GM12865 (cell line): ENCODE measurements around the gene ARFGAP1.

Experiments used
- DNase-seq: peaks from one replicate; pipeline ENCODE4 v3.0.0; 2010; ENCODE audit warnings: low read depth
- H3K4me3 ChIP-seq: 2 replicates; pipeline ENCODE4 v1.5.1; 2011; ENCODE audit warnings: mild to moderate bottlenecking, low read depth, low read length, control low read depth
- TF ChIP-seq, protein P1 (sequence below): IDR thresholded peaks from 2 replicates; pipeline ENCODE4 v1.5.1; 2011; ENCODE audit warnings: low read length, control low read depth, low read depth, inconsistent platforms; ENCODE audit not compliant: insufficient read depth; ENCODE audit errors: missing control alignments

ARFGAP1 gene

DNA sequence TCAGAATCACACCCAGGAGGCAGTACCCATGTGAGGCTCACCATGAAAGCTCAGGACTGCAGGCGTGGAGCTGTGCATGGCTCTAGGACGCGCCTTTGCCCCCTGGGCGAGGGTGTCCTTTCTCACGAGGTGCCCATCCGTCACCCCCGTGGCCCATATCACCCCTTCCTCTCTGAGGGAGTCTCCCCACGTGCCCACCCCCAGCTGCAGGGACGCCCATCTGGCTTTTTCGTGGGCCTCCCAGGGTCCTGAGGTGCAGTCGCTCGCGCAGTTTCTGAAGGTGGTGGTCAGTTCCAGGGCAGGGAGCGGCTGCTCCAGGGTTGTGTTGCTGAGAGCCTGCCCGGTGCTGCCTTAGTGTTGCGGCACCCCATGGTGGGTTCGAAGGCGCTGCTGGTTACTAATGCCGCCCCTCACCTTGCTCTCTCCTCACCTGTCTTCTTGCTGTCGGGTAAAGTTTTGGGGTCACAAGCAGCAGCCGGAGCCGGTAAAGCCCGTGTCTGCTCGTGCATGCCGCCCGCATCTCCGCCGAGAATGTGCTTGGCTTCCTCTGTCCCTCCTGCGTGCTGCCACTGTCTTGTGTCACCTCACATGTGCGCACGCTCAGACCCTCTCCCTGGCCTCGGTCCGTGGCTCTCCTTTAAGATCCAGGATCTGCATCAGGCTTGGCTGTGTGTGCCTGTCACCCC is 10.9 kb downstream of the ARFGAP1 start:
- no peak for DNase-seq
- no peak overlapping the region for H3K4me3 ChIP-seq
- TF ChIP-seq, protein P1, sequence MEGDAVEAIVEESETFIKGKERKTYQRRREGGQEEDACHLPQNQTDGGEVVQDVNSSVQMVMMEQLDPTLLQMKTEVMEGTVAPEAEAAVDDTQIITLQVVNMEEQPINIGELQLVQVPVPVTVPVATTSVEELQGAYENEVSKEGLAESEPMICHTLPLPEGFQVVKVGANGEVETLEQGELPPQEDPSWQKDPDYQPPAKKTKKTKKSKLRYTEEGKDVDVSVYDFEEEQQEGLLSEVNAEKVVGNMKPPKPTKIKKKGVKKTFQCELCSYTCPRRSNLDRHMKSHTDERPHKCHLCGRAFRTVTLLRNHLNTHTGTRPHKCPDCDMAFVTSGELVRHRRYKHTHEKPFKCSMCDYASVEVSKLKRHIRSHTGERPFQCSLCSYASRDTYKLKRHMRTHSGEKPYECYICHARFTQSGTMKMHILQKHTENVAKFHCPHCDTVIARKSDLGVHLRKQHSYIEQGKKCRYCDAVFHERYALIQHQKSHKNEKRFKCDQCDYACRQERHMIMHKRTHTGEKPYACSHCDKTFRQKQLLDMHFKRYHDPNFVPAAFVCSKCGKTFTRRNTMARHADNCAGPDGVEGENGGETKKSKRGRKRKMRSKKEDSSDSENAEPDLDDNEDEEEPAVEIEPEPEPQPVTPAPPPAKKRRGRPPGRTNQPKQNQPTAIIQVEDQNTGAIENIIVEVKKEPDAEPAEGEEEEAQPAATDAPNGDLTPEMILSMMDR, result no peak

GRCh38 chr20:63284083-63284440 is 11.4 kb downstream of the ARFGAP1 start:
- TF ChIP-seq, protein P1, result no peak
- no peak overlapping the region for H3K4me3 ChIP-seq
- DNase-seq, result no peak

GRCh38 chr20:63284544-63284949 is 11.9 kb downstream of the ARFGAP1 start:
- H3K4me3 ChIP-seq, result no peak overlapping the region
- TF ChIP-seq, protein P1, result no peak
- no peak for DNase-seq

DNA sequence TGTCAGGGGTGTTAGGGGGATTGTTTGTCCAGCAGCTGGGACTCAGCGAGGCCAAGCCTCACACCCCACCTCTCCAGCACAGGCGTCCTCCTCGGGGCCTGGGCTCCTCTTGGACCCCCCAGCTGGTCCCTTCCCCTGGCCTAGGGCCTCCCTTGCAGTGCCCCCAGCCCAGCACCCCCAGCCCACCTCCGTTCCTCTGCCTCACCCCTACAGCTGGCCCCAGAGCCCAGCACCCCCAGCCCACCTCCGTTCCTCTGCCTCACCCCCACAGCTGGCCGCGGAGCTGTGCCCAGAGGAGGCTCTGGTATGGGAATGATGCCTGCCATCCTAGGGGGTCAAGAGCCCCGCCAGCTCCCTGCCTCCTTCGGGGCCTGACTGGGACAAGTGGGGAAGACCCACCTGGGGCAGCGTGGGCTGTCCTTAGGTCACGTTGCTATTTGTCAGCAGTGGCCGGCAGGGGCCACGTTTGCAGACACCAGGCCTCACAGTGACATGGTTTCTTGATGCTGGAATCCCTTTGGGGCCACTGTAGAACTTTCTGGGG is 12.4 kb downstream of the ARFGAP1 start:
- TF ChIP-seq, protein P1, result no peak
- no peak overlapping the region for H3K4me3 ChIP-seq
- DNase-seq, result no peak

GRCh38 chr20:63285636-63286615 is 13.3 kb downstream of the ARFGAP1 start:
- TF ChIP-seq, protein P1, result no peak
- no peak overlapping the region for H3K4me3 ChIP-seq
- no peak for DNase-seq

DNA sequence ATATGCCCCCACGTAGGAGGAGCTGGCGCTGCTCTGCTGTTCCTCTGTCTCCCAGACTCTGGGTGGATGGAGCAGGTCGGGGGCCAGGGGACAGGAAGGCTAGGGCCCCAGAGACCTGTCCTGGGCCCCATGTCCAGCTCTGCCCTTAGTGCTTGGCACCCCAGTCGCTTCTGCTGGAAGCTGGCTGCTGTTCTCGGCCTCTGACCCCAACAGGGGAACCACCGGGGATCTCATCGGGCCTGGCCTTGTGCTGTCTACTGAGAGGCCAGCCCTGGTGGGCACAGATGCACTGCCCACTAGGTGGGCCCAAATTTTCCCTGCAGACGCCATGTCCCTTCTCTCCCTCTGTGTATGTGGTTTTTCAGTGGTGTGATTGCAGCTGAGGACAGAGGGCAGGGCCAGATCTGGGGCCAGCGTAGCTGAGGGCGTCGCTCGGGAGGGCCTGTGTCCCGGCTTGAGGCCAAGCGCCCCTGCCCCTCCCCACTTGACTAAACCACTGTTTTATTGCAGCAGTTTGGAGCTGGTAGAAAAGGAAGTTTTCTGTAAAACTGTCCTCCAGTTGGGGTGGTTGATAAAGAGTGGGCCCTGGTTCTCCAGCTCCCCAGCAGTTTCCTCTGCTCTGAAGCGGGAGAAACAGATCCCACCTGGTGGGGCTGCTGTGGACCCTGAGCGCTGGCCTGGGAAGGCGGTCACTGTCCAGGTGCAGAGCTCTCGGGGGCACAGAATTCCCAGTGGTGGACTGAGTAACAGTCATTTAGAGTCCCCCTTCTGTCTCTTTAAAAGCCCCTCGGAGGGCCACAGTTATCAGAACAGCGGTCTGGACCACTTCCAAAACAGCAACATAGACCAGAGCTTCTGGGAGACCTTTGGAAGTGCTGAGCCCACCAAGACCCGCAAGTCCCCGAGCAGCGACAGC is 14.4 kb downstream of the ARFGAP1 start:
- DNase-seq, result no peak
- no peak overlapping the region for H3K4me3 ChIP-seq
- TF ChIP-seq, protein P1, result no peak
